ENCODE data around the gene SLC27A2.
A peak's percentile ranks its signal among the peaks of the same experiment; 100 is the strongest.
"Not testable (repeated sequence)": the region's sequence is repeated elsewhere in the genome, so short reads cannot be mapped to it uniquely, and the experiment has no call there.

Gene SLC27A2

DNA sequence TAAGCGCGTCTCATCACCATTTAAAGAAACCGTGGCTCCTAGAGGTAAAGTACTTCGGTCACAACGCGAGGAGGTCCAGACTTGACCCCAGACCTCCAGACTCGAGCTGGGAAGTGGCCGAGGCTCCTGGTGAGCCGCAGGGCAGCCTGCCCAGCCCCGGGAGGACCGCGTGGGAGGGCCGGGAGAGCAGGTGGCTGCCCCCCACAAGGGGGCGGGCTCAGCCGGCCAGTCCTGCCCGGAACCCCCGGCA lies at the start of gene SLC27A2:
Gene SLC27A2 (plus strand): TSS at position 228 of the 250 bp plus-strand sequence. CDS start 232 bp downstream, outside the sequence.
- DNase-seq = peak; percentile 11

- not testable (repeated sequence) for DNase-seq
Observed at GRCh38 chr15:50132251-50132984, 49.6 kb upstream of the SLC27A2 start.

DNA sequence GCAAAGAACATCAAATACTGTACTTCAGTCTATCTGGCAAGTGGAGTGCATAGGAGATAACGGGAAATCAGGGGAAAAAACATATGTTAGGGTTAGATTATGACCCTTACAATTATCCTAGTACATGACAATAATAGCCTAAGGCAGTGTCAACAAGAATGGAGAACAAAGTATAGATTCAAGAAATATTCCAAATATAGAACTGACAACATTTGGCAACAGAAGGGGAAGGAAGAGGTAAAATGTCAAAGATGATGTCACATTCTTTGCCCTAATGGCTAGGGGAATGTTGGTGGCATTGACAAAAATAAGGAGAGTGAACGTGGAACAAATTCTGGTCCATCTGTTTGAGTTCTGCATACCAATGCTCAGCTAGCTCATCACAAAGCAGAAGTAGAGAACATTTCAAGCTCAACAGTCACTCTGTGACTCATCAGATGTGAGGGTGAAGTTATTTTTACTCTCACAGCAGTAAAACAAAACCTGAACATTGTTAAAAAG lies 47.4 kb upstream of the SLC27A2 start:
- DNase-seq = no peak

DNA sequence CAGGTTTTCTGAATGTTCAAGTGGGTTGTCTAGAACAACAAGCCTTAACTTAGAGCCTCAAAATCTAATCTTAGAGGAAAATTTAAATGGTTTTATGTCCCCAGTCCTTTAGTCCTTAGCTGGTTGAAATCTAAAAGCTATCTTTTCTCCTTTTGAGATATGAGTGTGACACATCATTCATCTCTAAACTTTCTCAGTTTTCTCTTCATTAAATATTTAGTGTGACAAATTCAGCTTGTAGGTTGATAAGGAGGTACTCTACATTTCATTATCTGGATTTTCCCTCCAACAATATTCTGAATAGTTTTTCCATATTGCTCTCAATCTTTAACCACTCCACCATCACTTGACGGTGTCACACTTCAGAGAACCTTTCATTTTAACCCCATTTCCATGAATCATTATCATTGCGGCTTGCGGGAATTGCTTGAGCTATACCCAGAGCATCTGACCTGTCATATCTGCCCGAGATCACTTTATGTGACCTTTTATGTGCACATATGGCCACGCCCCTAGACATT lies 46.9 kb upstream of the SLC27A2 start:
- no peak for DNase-seq

DNA sequence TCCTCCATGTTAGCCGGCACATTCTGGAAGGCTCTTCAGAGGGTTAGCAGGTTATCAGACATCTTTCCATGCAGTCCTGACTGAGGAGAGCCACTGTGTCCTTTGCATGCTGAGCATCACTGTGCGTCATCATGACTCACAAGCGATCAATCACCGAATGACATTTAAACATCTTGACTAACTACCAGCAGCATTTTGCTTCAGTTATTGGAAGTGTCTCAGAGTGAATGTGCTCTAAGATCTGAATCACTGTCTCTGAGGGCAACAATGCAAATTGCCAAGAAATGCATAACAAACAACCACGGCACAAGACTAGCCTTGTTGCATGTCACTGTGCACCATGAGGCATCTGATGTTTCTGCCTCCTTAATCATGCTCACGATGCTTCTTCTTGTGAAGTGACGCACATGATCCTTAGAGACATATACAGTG lies 44.6 kb upstream of the SLC27A2 start:
- no peak for DNase-seq

GRCh38 chr15:50137893-50138292 lies 44.1 kb upstream of the SLC27A2 start:
- no peak for DNase-seq

DNA sequence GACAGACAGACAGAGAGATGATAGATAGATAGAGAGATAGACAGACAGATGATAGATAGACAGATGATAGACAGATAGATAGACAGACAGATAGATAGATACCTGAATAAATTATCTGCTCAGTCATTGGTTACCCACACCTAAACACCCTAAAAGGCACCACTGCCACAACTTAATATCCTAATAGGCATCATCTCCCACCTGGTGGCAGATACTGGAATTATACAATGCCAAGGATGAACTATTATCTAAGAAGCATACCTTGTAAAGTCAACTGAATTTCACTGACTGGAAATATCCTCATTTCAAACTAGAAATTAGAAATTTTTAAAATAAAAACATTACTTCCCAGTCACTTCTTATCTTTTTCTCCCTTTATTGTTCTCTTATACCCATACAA lies 43.6 kb upstream of the SLC27A2 start:
- no peak for DNase-seq

DNA sequence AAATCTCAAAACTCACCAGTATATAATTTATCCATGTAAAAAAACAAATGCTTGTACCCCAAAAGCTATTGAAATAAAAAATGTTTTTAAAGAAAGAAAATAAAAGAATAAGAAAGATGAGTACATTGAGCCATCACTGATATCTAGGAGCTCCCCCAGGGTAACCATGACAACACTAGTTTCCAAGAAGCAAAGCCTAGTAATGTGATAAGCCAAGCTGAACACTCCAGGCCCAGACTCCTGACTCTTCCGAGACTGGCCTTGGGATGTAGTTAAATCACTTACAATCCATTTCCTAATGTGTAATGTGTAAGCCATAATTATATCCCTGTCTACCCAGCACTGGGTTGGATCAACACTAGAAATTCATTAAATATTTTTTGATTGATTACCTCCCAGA lies 41.9 kb upstream of the SLC27A2 start:
- DNase-seq = no peak

GRCh38 chr15:50140983-50141382 lies 41.0 kb upstream of the SLC27A2 start:
- DNase-seq = no peak

GRCh38 chr15:50141856-50142255 lies 40.1 kb upstream of the SLC27A2 start:
- DNase-seq = no peak

DNA sequence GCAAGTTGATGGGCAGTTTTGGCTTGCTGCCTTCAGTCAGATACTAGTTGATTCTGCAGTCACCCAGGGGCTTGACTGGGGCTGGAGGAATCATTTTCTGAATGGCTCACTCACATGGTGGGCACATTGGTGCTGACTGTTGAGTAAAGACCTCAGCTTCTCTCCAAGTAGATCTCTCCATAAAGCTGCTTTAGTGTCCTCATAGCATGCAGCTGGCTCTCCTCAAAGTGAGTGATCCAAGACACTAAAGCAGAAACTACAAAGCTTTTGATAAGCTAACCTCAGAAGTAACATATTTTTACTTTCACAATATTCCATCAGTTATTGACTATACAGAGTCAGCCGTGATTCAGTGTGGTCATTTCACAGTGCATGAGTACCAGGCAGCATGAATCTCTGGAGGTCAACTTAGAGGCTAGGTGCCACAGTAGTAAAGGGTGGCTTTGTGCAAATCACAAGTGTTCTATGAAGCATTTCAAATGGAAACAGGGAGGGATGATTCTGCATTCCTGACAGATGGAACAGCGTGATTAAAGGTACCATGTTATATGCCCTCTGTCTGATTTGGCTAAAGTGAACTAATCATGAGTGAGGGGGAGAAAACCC lies 38.6 kb upstream of the SLC27A2 start:
- DNase-seq = no peak

DNA sequence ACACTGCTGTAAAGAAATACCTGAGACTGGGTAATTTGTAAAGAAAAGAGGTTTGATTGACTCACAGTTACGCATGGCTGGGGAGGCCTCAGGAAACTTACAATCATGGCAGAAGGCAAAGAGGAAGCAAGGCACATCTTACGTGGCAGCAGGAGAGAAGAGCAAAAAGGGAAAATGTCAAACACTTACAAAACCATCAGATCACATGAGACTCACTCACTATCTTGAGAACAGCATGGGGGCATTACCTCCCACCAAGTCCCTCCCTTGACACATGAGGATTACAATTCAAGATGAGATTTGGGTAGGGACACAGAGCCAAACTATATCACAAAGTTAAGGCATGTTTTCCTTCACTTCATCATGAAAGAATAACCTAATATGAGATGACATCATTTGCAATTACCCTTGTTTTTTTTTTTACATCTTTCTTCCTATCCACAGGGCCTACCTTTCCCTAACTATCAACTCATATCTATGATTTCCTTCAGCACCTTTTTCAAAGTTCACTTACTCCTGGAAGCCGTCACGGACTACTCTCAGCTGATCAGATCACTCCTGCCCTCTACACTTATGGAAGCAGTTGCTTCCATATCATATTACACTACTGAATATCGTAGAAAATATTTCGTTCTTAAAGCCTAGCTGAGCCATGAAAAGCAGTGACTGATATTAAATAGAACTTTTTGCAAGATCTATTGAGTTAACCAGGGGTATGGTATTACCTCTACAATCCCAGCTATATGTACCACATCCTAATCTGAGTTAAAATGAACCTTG lies 37.5 kb upstream of the SLC27A2 start:
- no peak for DNase-seq

DNA sequence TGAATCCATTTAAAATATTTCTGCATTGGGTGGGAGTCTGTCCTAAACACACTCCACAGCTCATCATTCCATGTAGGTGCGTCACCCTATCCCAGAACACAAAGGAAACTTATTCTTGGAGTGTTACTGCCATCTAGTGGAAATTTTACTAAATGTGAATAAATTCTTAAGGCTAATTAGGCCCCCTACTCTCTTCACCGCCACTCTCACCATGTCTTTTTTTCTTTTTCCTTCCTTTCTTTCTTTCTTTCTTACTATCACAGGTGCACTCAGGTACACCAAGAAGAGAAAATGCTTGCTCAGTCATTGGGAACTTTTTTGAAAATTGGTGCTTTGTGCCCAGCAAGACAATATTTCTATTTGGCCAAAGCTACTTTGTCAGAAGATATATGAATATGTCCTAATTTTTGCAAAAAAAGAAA lies 36.5 kb upstream of the SLC27A2 start:
- DNase-seq = peak; percentile 70

GRCh38 chr15:50146632-50147031 lies 35.4 kb upstream of the SLC27A2 start:
- DNase-seq = no peak

DNA sequence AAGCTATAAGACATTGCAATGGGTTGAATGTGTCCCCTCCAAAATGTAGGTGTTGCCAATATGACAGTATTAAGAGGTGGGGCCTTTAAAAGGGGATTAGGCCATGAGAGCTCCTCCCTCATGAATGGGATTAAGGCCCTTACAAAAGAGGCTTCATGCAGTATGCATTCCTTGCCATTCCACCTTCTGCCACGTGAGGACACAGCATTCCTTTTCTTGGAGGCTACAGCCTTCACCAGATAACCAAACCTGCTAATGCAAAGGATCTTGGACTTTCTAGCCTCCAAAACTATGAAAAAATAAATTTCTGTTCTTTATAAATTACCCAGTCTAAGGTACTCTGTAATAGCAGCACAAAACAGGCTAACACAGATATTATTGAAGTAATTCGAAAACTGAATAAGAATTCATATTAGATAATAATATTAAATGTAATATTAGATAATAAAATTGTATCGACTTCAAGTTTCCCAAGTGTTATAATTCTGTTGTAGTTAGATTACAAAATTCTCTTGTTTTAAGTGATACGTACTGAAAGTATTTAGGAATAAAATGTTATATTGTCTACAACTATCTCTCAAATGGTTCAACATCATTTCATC lies 33.5 kb upstream of the SLC27A2 start:
- no peak for DNase-seq

DNA sequence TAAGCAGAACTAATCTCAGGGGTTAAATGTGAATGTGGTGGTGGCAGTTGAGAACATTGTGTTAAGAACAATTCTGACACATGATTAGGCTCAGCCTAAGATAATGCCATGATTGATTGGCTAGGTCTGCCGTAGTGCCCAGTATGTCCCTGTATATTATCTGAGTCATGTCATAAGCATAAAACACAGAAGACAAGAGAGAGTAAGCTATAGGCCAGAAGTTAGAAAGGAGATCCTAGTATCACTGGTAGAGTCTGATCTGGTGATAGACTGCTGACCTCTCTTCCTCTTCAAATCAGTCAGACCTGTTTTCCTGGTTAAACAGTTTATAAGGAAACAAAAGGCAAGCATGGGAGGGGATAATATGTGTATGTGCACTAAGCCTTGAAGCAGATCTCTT lies 32.9 kb upstream of the SLC27A2 start:
- DNase-seq = no peak

DNA sequence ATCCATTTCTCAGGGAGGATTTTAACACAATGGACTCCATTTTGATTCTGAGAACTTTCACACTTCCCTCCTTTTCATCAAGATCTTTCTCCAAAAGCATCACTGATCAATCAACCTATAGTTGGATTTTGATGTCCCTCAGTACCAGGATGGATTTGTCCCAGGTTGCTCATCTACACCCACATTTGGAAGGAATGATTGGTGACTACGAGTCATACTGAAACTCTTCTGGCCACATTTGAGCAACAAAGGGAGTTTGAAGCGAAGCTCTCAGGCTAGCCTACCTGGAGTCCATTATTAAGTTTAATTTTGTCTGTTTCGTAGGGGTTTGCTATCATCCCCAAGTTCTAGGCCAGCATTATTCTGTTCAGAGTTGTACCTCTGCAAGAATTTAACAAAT lies 31.6 kb upstream of the SLC27A2 start:
- no peak for DNase-seq

DNA sequence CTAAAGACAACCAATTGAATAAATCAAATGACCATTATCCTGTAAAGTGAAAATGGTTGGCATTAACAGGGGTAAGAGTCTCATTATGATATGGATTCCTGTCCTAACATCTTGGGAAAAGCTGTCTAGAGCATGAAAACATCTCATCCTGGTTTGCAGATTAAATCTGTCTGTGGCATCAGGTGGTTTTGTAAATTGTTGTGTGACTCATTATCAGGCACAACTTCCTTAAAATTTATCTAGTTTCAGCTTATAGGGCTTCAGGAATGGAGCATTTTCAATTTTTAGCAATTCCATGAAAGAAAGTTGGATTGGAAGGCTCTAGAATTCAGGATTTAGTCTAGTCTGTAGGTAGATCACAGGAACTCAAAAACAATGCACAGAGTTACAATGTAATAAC lies 31.1 kb upstream of the SLC27A2 start:
- DNase-seq = no peak

DNA sequence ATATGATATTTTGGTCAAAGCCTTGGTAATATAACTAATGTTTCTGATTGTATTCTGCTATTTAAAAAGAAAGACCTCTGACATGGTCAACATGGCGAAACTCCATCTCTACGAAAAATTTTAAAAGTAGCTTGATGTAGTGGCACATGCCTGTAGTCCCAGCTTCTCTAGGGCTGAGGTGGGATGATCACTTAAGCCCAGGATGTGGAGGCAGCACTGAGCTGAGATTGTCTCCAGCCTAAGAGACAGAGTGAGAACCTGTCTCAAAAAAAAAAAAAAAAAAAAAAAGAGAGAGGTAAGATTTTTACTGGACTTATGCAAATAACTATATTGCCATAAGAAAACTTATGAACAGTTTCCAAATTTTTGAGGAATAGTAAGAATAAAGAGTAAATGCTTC lies 30.5 kb upstream of the SLC27A2 start:
- no peak for DNase-seq

- not testable (repeated sequence) for DNase-seq
Observed at GRCh38 chr15:50158236-50158635, 23.8 kb upstream of the SLC27A2 start.

- no peak for DNase-seq
Observed at GRCh38 chr15:50162969-50163718, 18.9 kb upstream of the SLC27A2 start.

- DNase-seq = no peak
Observed at GRCh38 chr15:50163719-50164410, 18.1 kb upstream of the SLC27A2 start.
